T-cell (primary cell): ENCODE results near the gene HEY2. TPM values are rescaled to one million over a fixed set of nuclear protein-coding genes. Genes with fewer than 3 reads are reported as not detected.
A peak's percentile ranks its signal among the peaks of the same experiment; 100 is the strongest.
"Not testable (repeated sequence)": the region's sequence is repeated elsewhere in the genome, so short reads cannot be mapped to it uniquely, and the experiment has no call there.

Experiments
- ATAC-seq, 4 experiments: fragments of 200-7000 bp in 3 of 4; fragments of 150-1000 bp in 1 of 4; cut with Tn5 transposase; replicated peaks in 1 of 4; 1 replicate in 3 of 4; 2 replicates in 1 of 4; pipeline ENCODE4 v1.10.0; 2021; ENCODE audit warnings: moderate library complexity in 3 of 4, mild to moderate bottlenecking in 2 of 4, moderate number of reproducible peaks in 1 of 4
- CTCF ChIA-PET, 2 donors: fragments of 300-600 bp; sonication (Branson Sonifier 250); formaldehyde crosslinking; loops; one replicate each; lab custom pipeline; 2022; ENCODE audit warnings: antibody characterized with exemption in 2 of 2; lab: Charles Lee
- POLR2A ChIA-PET, 2 donors: fragments of 300-600 bp; sonication (Branson Sonifier 250); formaldehyde crosslinking; loops; one replicate each; lab custom pipeline; 2022; ENCODE audit warnings: antibody characterized with exemption in 2 of 2; lab: Charles Lee
- DNase-seq, 35 experiments: peaks; one replicate each; pipeline versions ENCODE4 v3.0.0 to v3.0.0-alpha.2; 2013 to 2023
- H3K27ac ChIP-seq: one replicate; pipeline ENCODE4 v1.5.1; 2013; ENCODE audit warnings: low read length
- H3K27me3 ChIP-seq, 2 experiments: replicated peaks in 1 of 2; 1 replicate in 1 of 2; 2 replicates in 1 of 2; pipeline versions ENCODE4 v1.6.1 to v1.7.0; 2013; ENCODE audit warnings: low read length in 1 of 2, mixed read lengths in 1 of 2; ENCODE audit not compliant: control insufficient read depth in 2 of 2, insufficient read depth in 2 of 2; ENCODE audit errors: extremely low read depth in 1 of 2
- H3K36me3 ChIP-seq, 2 donors: 1 replicate in 1 of 2; 2 replicates in 1 of 2; pipeline versions ENCODE4 v1.6.1 to v1.7.0; 2013; ENCODE audit warnings: low read length in 1 of 2; ENCODE audit not compliant: control insufficient read depth in 2 of 2, insufficient read depth in 1 of 2; ENCODE audit errors: extremely low read depth in 1 of 2
- H3K4me1 ChIP-seq, 2 experiments: 1 replicate in 1 of 2; 2 replicates in 1 of 2; pipeline versions ENCODE4 v1.6.1 to v1.7.0; 2013; ENCODE audit warnings: low read length in 2 of 2, mixed read lengths in 1 of 2; ENCODE audit not compliant: insufficient read depth in 2 of 2, control insufficient read depth in 1 of 2; ENCODE audit errors: extremely low read depth in 1 of 2
- H3K4me3 ChIP-seq, 2 donors: 1 replicate in 1 of 2; 2 replicates in 1 of 2; pipeline versions ENCODE4 v1.5.1 to v1.7.0; 2013; ENCODE audit warnings: mild to moderate bottlenecking in 2 of 2, low read length in 1 of 2, moderate library complexity in 1 of 2; ENCODE audit not compliant: control insufficient read depth in 1 of 2; ENCODE audit errors: extremely low read depth in 1 of 2
- H3K9me3 ChIP-seq: 2 replicates; pipeline ENCODE4 v1.7.0; 2013
- H3K27ac Mint-ChIP-seq, 2 donors: one replicate each; pipeline ENCODE4 v1.8.0; 2020 to 2021; ENCODE audit warnings: mild to moderate bottlenecking in 2 of 2, mixed read lengths in 2 of 2
- H3K27me3 Mint-ChIP-seq, 2 donors: one replicate each; pipeline ENCODE4 v1.8.0; 2021 to 2022; ENCODE audit warnings: mixed read lengths in 2 of 2
- H3K36me3 Mint-ChIP-seq: one replicate; pipeline ENCODE4 v1.8.0; 2021; ENCODE audit warnings: mixed read lengths
- H3K4me1 Mint-ChIP-seq, 3 donors: one replicate each; pipeline ENCODE4 v1.8.0; 2020 to 2022; ENCODE audit warnings: mixed read lengths in 3 of 3, mild to moderate bottlenecking in 1 of 3
- H3K4me3 Mint-ChIP-seq, 3 donors: one replicate each; pipeline ENCODE4 v1.8.0; 2020 to 2022; ENCODE audit warnings: mild to moderate bottlenecking in 3 of 3, mixed read lengths in 3 of 3, moderate library complexity in 3 of 3
- H3K9me3 Mint-ChIP-seq, 3 donors: one replicate each; pipeline ENCODE4 v1.8.0; 2020 to 2022; ENCODE audit warnings: mixed read lengths in 3 of 3
- WGBS: methylation state at CpG from one replicate; pipeline ENCODE4 v1.1.5; 2013; ENCODE audit warnings: missing lambda C conversion rate; ENCODE audit not compliant: insufficient coverage; 5-methylcytosine and 5-hydroxymethylcytosine counted together
- total RNA-seq, 35 experiments: library from RNA in 6 of 35; stranded (reverse) in 6 of 35; fragments of 120-200 nt in 1 of 35; gene quantifications; one replicate each; pipeline versions ENCODE4 v1.2.1 to v1.2.4 and lab custom pipeline; 2013 to 2026

The HEY2 gene
- total RNA-seq = under 1 TPM in 4 of 5 donors, not detected in 1; 0.16 to 0.32 (median 0.24) TPM
- 0.17 TPM for total RNA-seq (2013)
- 0 to 1.7 (median 0.35) reads per million in 29 experiments for total RNA-seq (lab: John Stamatoyannopoulos, UW)

GRCh38 chr6:125749173-125749864 lies at the start of gene HEY2:
TSS of gene HEY2 (plus strand) at chr6:125749632. CDS start at chr6:125749777, 145 bp downstream.
- Mint-ChIP-seq H3K27ac (peak within 1 kb of the TSS; percentile 23 to 57), H3K4me3 (peak within 1 kb of the TSS; percentile 85 to 92 (median 89)), H3K36me3 (no peaks in the 10 kb centered on the region), H3K9me3 (no peaks in the 10 kb centered on the region), H3K4me1 (peaks cover 35 to 47% (median 37%) of the 10 kb centered on the region in 3 donors), H3K27me3 (peaks cover 28 to 61% of the 10 kb centered on the region in 2 donors)
- DNase-seq = peak; percentile 41 to 88 (median 62)
- Histone ChIP-seq H3K9me3 (no peaks in the 10 kb centered on the region), H3K4me3 (peak within 1 kb of the TSS; percentile 60 to 86), H3K4me1 (peaks cover 12 to 34% of the 10 kb centered on the region in 2 experiments), H3K27me3 (peaks cover 6 to 34% of the 10 kb centered on the region in 2 experiments), H3K36me3 (no peaks in the 10 kb centered on the region), H3K27ac (no peak within 1 kb of the TSS)
- CTCF ChIA-PET = interaction anchor here (0.5 to 0.9 kb wide), 4 partner anchors 10 to 1517 kb away, joined by 3 to 7 read pairs (median 3); partner anchors contain the start of gene RNF146 (in 1 of the 2)
- POLR2A ChIA-PET = no interaction called here
- ATAC-seq = peak; percentile 74 to 84 (median 82)
- under 1% methylated on average over 94 of the region's 95 CpGs for WGBS

GRCh38 chr6:125700581-125701353 lies 48.7 kb upstream of the HEY2 start:
- no peaks in the 10 kb centered on the region for H3K27me3 ChIP-seq
- ChIA-PET CTCF (interaction anchor here in 1 of 2 donors (0.7 kb wide), 1 partner anchor 67 kb away, joined by 3 read pairs; no protein-coding TSS in a partner anchor), POLR2A (no interaction called here)
- no peak for DNase-seq
- H3K4me3 ChIP-seq = no peak overlapping the region
- 72% methylated on average over 2 of the region's 3 CpGs for WGBS
- Mint-ChIP-seq H3K27ac (no peak overlapping the region), H3K9me3 (no peaks in the 10 kb centered on the region), H3K27me3 (peaks cover 8 to 16% of the 10 kb centered on the region in 2 donors), H3K36me3 (no peaks in the 10 kb centered on the region), H3K4me3 (no peak overlapping the region), H3K4me1 (no peaks in the 10 kb centered on the region)
- no peaks in the 10 kb centered on the region for H3K9me3 ChIP-seq
- H3K36me3 ChIP-seq = no peaks in the 10 kb centered on the region
- no peaks in the 10 kb centered on the region for H3K4me1 ChIP-seq
- no peak for ATAC-seq
- no peak overlapping the region for H3K27ac ChIP-seq

DNA sequence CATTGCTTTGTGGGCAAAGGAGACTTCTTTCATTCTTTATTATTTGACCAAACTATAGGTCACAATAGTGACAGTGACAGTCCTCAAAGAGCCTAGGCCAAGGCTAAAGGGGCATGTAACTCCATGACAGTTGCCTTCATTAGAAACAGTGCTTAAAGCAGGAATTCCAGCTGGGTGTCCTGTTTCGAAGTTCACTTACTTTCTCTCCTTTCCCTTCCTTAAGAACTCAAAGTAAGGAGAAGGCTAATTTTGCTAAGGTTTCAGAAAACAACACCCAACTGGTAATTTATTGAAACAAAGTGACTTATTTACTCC lies 48.1 kb upstream of the HEY2 start:
- Histone ChIP-seq H3K4me3 (no peak overlapping the region), H3K4me1 (no peaks in the 10 kb centered on the region), H3K27ac (no peak overlapping the region), H3K27me3 (no peaks in the 10 kb centered on the region), H3K9me3 (no peaks in the 10 kb centered on the region), H3K36me3 (no peaks in the 10 kb centered on the region)
- H3K36me3 Mint-ChIP-seq = no peaks in the 10 kb centered on the region
- H3K4me1 Mint-ChIP-seq = no peaks in the 10 kb centered on the region
- CTCF ChIA-PET = interaction anchor here in 1 of 2 donors (0.7 kb wide), 1 partner anchor 66 kb away, joined by 3 read pairs; no protein-coding TSS in a partner anchor
- DNase-seq (no peak), ATAC-seq (no peak)
- H3K4me3 Mint-ChIP-seq = no peak overlapping the region
- no peak overlapping the region for H3K27ac Mint-ChIP-seq
- POLR2A ChIA-PET = no interaction called here
- H3K27me3 Mint-ChIP-seq = peaks cover 7 to 20% of the 10 kb centered on the region in 2 donors
- no peaks in the 10 kb centered on the region for H3K9me3 Mint-ChIP-seq
- WGBS = no CpG with 5 or more reads among the region's 1 CpG

DNA sequence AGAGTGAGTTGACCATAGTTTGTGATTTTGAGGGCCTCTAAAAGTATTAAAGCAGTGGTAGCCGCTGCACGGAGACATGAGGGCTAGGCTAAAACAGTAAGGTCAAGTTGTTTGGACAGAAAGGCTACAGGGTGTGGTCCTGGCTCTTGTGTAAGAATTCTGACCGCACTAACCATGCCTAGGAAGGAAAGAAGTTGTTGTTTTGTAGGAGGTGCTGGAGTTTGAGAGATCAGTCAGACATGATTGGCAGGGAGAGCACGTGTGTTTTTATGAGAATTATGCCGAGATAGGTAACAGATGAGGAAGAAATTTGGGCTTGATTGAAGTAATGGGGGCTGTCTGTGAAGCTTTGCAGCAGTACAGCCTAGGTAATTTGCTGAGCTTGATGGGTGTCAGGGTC lies 45.5 kb upstream of the HEY2 start:
- H3K27me3 Mint-ChIP-seq = peaks cover 4 to 23% of the 10 kb centered on the region in 2 donors
- DNase-seq, H3K9me3 Mint-ChIP-seq, H3K9me3 ChIP-seq, H3K4me1 Mint-ChIP-seq, ATAC-seq, POLR2A ChIA-PET, H3K4me3 ChIP-seq, H3K36me3 Mint-ChIP-seq, H3K4me3 Mint-ChIP-seq, H3K27ac ChIP-seq, H3K36me3 ChIP-seq, H3K27ac Mint-ChIP-seq, CTCF ChIA-PET, H3K27me3 ChIP-seq, H3K4me1 ChIP-seq: not testable (repeated sequence)
- WGBS = 85% methylated on average over 2 of the region's 5 CpGs

GRCh38 chr6:125707615-125708243 lies 41.7 kb upstream of the HEY2 start:
- CTCF ChIA-PET = no interaction called here
- WGBS = no CpG with 5 or more reads among the region's 4 CpGs

DNA sequence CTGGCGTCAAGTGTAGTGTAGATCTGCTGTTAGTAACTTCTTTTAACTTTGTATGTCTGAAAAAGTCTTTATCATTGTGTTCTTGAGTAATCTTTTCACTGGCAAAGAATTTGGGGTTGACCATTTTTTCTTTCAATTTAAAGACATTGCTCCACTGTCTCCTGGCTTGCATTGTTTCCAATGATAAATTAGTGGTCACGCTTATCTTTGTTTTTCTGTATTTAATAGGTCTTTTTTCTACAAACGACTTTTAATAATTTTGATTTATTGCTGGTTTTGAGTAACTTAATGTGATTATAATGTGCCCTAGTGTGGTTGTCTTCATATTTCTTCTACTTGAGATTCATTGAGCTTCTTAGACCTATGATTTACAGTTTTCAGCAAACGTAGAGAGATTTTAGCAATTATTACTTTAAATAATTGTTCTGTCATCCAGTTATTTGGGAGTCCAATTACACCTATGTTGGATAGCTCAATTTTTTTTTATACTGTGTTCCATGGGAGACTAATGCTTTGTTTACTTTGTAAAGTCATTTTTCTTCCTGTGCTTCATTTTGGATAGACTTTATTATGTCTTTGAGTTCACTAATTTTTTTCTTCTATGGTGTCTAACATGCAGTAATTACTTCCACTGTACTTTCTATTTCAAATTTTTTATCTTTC lies 38.3 kb upstream of the HEY2 start:
- Mint-ChIP-seq H3K9me3 (peaks cover 3 to 11% (median 5%) of the 10 kb centered on the region in 3 donors), H3K27ac (no peak overlapping the region), H3K36me3 (peaks cover 3% of the 10 kb centered on the region), H3K27me3 (peaks cover under 1 to 15% of the 10 kb centered on the region in 2 donors), H3K4me3 (no peak overlapping the region), H3K4me1 (peaks cover 0 to 4% (median 0%) of the 10 kb centered on the region in 3 donors)
- H3K36me3 ChIP-seq = no peaks in the 10 kb centered on the region
- ATAC-seq (no peak), DNase-seq (no peak)
- H3K9me3 ChIP-seq = no peaks in the 10 kb centered on the region
- no peak overlapping the region for H3K4me3 ChIP-seq
- H3K27me3 ChIP-seq = no peaks in the 10 kb centered on the region
- H3K4me1 ChIP-seq = no peaks in the 10 kb centered on the region
- H3K27ac ChIP-seq = no peak overlapping the region
- WGBS = no CpG with 5 or more reads among the region's 4 CpGs
- CTCF ChIA-PET = no interaction called here
- POLR2A ChIA-PET = no interaction called here

More at GRCh38 chr6:125707615-125708243, 41.7 kb upstream of the HEY2 start:
- Histone ChIP-seq H3K4me3 (no peak overlapping the region), H3K27me3 (no peaks in the 10 kb centered on the region), H3K27ac (no peak overlapping the region), H3K9me3 (no peaks in the 10 kb centered on the region), H3K36me3 (no peaks in the 10 kb centered on the region), H3K4me1 (no peaks in the 10 kb centered on the region)
- Mint-ChIP-seq H3K36me3 (peaks cover 3% of the 10 kb centered on the region), H3K27ac (no peak overlapping the region), H3K4me1 (no peaks in the 10 kb centered on the region), H3K9me3 (peaks cover 3 to 11% (median 5%) of the 10 kb centered on the region in 3 donors), H3K27me3 (peaks cover 2 to 23% of the 10 kb centered on the region in 2 donors), H3K4me3 (no peak overlapping the region)
- ATAC-seq = no peak
- POLR2A ChIA-PET = no interaction called here
- DNase-seq = no peak
